ENCODE results near the gene STX1A.

GRCh38 chr7:73723813-73724212, 4.3 kb upstream of the STX1A start:
- TF ChIP-seq POLR2A (IDR thresholded peaks at IDR 0.05; ENCODE audit: low read length): no peak
- no peak for TF ChIP-seq GATA1 (IDR thresholded peaks at IDR 0.05; ENCODE audit: low read depth, low read length)

Data from erythroblast (primary cell).